ENCODE measurements around the gene LRRC8C. TPM values are rescaled to one million over a fixed set of nuclear protein-coding genes. Genes with fewer than 3 reads are reported as not detected.

Gene LRRC8C
- total RNA-seq, 2 experiments from 2014 or later, result 28.4 to 30.2 TPM

DNA sequence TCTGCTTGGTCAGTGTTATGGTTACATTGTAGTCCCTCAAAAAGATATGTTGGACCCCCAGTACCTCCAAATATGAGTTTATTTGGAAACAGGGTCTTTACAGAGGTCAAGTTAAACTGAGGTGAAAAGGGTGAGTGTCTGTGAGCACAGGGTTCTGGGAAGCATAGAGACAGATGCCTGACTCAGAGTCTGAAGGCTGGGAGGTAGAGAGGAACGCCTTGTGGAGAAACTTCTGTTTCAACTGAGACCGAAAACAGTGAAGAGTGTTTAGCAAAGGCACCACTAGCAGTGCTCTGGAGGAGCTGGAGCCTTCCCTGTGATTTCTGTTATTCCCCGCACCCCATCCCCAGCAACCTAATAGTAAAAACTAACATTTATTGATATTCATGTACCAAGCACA, 122.7 kb downstream of the LRRC8C start:
- Histone ChIP-seq H3K36me3 (ENCODE audit: insufficient read depth, low read length) (no peaks in the 10 kb centered on the region), H3K4me3 (ENCODE audit: low read length) (no peak overlapping the region), H3K9me3 (ENCODE audit: control insufficient read depth in 1 of 2, insufficient read depth in 1 of 2, low read length in 2 of 2) (no peaks in the 10 kb centered on the region), H3K27me3 (ENCODE audit: control insufficient read depth in 1 of 2, insufficient read depth in 2 of 2, low read length in 2 of 2) (no peaks in the 10 kb centered on the region), H3K27ac (ENCODE audit: low read depth in 1 of 2, low read length in 2 of 2) (peak overlapping the region; percentile 30 to 45), H3K4me1 (ENCODE audit: insufficient read depth, low read length) (peaks cover 55% of the 10 kb centered on the region)
- H3K9me3 Mint-ChIP-seq, result no peaks in the 10 kb centered on the region
- peak overlapping the region; percentile 86 for H3K27ac Mint-ChIP-seq
- POLR2A ChIA-PET, result interaction anchor here (0.9 to 4.0 kb wide), 4 partner anchors 110 to 146 kb away, joined by 3 to 47 read pairs (median 4); partner anchors contain the start of gene LRRC8C
- DNase-seq (no peak), ATAC-seq (ENCODE audit: poor library complexity) (no peak)
- CTCF ChIA-PET, result interaction anchor here (1.1 to 2.0 kb wide), 2 partner anchors 7 to 125 kb away, joined by 5 read pairs; no protein-coding TSS in a partner anchor
- H3K4me3 Mint-ChIP-seq, result peak overlapping the region; percentile 12
- H3K27me3 Mint-ChIP-seq, result no peaks in the 10 kb centered on the region
- no peaks in the 10 kb centered on the region for H3K36me3 Mint-ChIP-seq (ENCODE audit: low read depth)
- H3K4me1 Mint-ChIP-seq (ENCODE audit: low read depth), result peaks cover 79% of the 10 kb centered on the region
- TF ChIP-seq, protein P1, sequence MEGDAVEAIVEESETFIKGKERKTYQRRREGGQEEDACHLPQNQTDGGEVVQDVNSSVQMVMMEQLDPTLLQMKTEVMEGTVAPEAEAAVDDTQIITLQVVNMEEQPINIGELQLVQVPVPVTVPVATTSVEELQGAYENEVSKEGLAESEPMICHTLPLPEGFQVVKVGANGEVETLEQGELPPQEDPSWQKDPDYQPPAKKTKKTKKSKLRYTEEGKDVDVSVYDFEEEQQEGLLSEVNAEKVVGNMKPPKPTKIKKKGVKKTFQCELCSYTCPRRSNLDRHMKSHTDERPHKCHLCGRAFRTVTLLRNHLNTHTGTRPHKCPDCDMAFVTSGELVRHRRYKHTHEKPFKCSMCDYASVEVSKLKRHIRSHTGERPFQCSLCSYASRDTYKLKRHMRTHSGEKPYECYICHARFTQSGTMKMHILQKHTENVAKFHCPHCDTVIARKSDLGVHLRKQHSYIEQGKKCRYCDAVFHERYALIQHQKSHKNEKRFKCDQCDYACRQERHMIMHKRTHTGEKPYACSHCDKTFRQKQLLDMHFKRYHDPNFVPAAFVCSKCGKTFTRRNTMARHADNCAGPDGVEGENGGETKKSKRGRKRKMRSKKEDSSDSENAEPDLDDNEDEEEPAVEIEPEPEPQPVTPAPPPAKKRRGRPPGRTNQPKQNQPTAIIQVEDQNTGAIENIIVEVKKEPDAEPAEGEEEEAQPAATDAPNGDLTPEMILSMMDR (IDR thresholded peaks at IDR 0.05), result no peak
- intact Hi-C loops (cut with DNase I, micrococcal nuclease), result loop anchor here (5.0 kb wide), 2 partner anchors 33 to 38 kb away; no protein-coding TSS in a partner anchor

DNA sequence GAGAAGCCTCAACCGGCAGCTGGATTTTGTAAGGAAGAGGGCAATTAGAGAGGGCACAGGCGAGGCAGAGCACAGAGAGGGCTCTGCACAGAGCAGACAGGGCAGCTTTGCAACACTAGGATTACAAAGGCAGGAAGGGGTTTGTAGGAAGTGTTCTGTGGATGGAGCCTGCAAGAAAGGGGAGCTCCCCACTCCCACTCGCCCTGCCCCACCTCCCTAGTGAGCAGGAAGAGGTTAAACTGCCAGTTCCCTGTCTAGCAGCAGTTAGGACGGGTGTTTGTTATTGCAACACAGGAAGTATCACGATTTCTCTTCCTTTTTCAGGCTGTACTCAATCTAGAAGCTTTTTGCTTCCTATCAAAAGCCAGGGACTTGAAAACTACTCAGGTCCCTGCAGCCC, 124.6 kb downstream of the LRRC8C start:
- H3K27ac ChIP-seq (ENCODE audit: low read depth in 1 of 2, low read length in 2 of 2), result peak overlapping the region; percentile 64 to 77
- peak in 11 of 14 experiments; percentile 15 to 76 (median 38) for DNase-seq
- H3K27me3 ChIP-seq (ENCODE audit: control insufficient read depth in 1 of 2, insufficient read depth in 2 of 2, low read length in 2 of 2), result no peaks in the 10 kb centered on the region
- ChIA-PET CTCF (interaction anchor here (1.2 to 2.0 kb wide), 4 partner anchors 98 to 147 kb away, joined by 4 to 6 read pairs (median 5); partner anchors contain the start of gene LRRC8C), POLR2A (interaction anchor here (0.6 to 4.7 kb wide), 14 partner anchors 14 to 233 kb away, joined by 3 to 47 read pairs (median 4); partner anchors contain the start of genes LRRC8B and LRRC8C)
- peaks cover 71% of the 10 kb centered on the region for H3K4me1 ChIP-seq (ENCODE audit: insufficient read depth, low read length)
- H3K9me3 Mint-ChIP-seq, result no peaks in the 10 kb centered on the region
- no peaks in the 10 kb centered on the region for H3K27me3 Mint-ChIP-seq
- peaks cover 89% of the 10 kb centered on the region for H3K4me1 Mint-ChIP-seq (ENCODE audit: low read depth)
- H3K4me3 ChIP-seq (ENCODE audit: low read length), result peak overlapping the region; percentile 41
- peak overlapping the region; percentile 82 for H3K4me3 Mint-ChIP-seq
- H3K9me3 ChIP-seq (ENCODE audit: control insufficient read depth in 1 of 2, insufficient read depth in 1 of 2, low read length in 2 of 2), result no peaks in the 10 kb centered on the region
- TF ChIP-seq, protein P1 (IDR thresholded peaks at IDR 0.05), result no peak
- peak; percentile 74 for ATAC-seq (ENCODE audit: poor library complexity)
- intact Hi-C loops (cut with DNase I, micrococcal nuclease), result loop anchor here (5.0 kb wide), 2 partner anchors 35 to 40 kb away; no protein-coding TSS in a partner anchor
- H3K36me3 ChIP-seq (ENCODE audit: insufficient read depth, low read length), result no peaks in the 10 kb centered on the region
- H3K36me3 Mint-ChIP-seq (ENCODE audit: low read depth), result no peaks in the 10 kb centered on the region
- H3K27ac Mint-ChIP-seq, result peak overlapping the region; percentile 86

DNA sequence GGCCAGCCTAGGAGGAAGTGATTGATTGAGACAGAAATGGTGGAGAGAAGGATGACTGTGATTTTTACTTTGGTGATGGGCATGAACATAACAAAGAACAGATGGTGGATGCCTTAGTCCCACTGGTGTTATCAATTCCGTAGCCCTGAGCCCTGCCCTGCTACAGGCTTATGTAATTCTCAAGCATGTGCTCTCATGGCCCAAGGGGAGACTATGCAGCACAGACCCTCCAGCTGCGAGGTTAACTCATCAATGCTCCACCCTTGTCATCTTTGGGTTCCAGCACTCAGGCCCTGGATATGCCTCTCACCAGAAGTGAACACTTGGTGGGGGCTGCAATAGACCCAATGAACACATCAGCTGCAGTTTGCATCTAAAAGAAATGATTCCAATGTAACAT, 125.2 kb downstream of the LRRC8C start:
- no peaks in the 10 kb centered on the region for H3K36me3 Mint-ChIP-seq (ENCODE audit: low read depth)
- intact Hi-C loops (cut with DNase I, micrococcal nuclease), result loop anchor here (5.0 kb wide), 2 partner anchors 36 to 41 kb away; no protein-coding TSS in a partner anchor
- POLR2A ChIA-PET, result interaction anchor here (0.7 to 4.7 kb wide), 12 partner anchors 16 to 234 kb away, joined by 3 to 47 read pairs (median 4); partner anchors contain the start of genes LRRC8B and LRRC8C
- Histone ChIP-seq H3K36me3 (ENCODE audit: insufficient read depth, low read length) (no peaks in the 10 kb centered on the region), H3K4me1 (ENCODE audit: insufficient read depth, low read length) (peaks cover 77% of the 10 kb centered on the region), H3K27me3 (ENCODE audit: control insufficient read depth in 1 of 2, insufficient read depth in 2 of 2, low read length in 2 of 2) (no peaks in the 10 kb centered on the region), H3K9me3 (ENCODE audit: control insufficient read depth in 1 of 2, insufficient read depth in 1 of 2, low read length in 2 of 2) (no peaks in the 10 kb centered on the region), H3K27ac (ENCODE audit: low read depth in 1 of 2, low read length in 2 of 2) (peak overlapping the region; percentile 64 to 77), H3K4me3 (ENCODE audit: low read length) (peak overlapping the region; percentile 41)
- DNase-seq (no peak), ATAC-seq (ENCODE audit: poor library complexity) (no peak)
- TF ChIP-seq, protein P1 (IDR thresholded peaks at IDR 0.05), result no peak
- no peaks in the 10 kb centered on the region for H3K9me3 Mint-ChIP-seq
- H3K4me3 Mint-ChIP-seq, result peak overlapping the region; percentile 82
- H3K4me1 Mint-ChIP-seq (ENCODE audit: low read depth), result peaks cover 91% of the 10 kb centered on the region
- H3K27ac Mint-ChIP-seq, result peak overlapping the region; percentile 86
- CTCF ChIA-PET, result interaction anchor here (1.2 to 1.7 kb wide), 4 partner anchors 39 to 147 kb away, joined by 4 to 6 read pairs (median 4); no protein-coding TSS in a partner anchor
- no peaks in the 10 kb centered on the region for H3K27me3 Mint-ChIP-seq

Measured in CD4-positive, alpha-beta T cell (primary cell).